Medulla oblongata (tissue), 1 donor: Measurements from ENCODE around the gene WDR88.
"Not testable (repeated sequence)": the region's sequence is repeated elsewhere in the genome, so short reads cannot be mapped to it uniquely, and the experiment has no call there.

Source experiments
- DNase-seq: peaks from one replicate; pipeline ENCODE4 v3.0.0-alpha.2; 2015; ENCODE audit errors: extremely low spot score

The WDR88 gene

GRCh38 chr19:33171222-33171795 is 39.4 kb downstream of the WDR88 start:
- no peak for DNase-seq

- DNase-seq, result no peak
Measured at GRCh38 chr19:33171916-33172359, 40.0 kb downstream of the WDR88 start.

GRCh38 chr19:33174186-33174585 is 42.3 kb downstream of the WDR88 start:
- DNase-seq, result no peak

GRCh38 chr19:33175156-33175782 is 43.4 kb downstream of the WDR88 start:
- no peak for DNase-seq

- no peak for DNase-seq
Measured at GRCh38 chr19:33175886-33176669, 44.2 kb downstream of the WDR88 start.

GRCh38 chr19:33176670-33177416 is 44.9 kb downstream of the WDR88 start:
- peak; percentile 98 for DNase-seq

- DNase-seq, result no peak
Measured at GRCh38 chr19:33177417-33177979, 45.6 kb downstream of the WDR88 start.

- peak; percentile 18 for DNase-seq
Measured at GRCh38 chr19:33186431-33187182, 54.7 kb downstream of the WDR88 start.

- no peak for DNase-seq
Measured at GRCh38 chr19:33187183-33187540, 55.2 kb downstream of the WDR88 start.

GRCh38 chr19:33189453-33189852 is 57.5 kb downstream of the WDR88 start:
- DNase-seq, result no peak

GRCh38 chr19:33191092-33191491 is 59.2 kb downstream of the WDR88 start:
- DNase-seq, result not testable (repeated sequence)

- DNase-seq, result no peak
Measured at GRCh38 chr19:33191501-33191900, 59.6 kb downstream of the WDR88 start.

GRCh38 chr19:33192010-33192409 is 60.1 kb downstream of the WDR88 start:
- DNase-seq, result no peak

GRCh38 chr19:33193269-33193864 is 61.5 kb downstream of the WDR88 start:
- DNase-seq, result no peak

GRCh38 chr19:33193865-33194362 is 62.0 kb downstream of the WDR88 start, which contains the start of gene LRP3:
Gene LRP3 (plus strand): TSS chr19:33194330. CDS start chr19:33194786, 456 bp downstream.
- peak; percentile 52 for DNase-seq

GRCh38 chr19:33194532-33194885 is 62.6 kb downstream of the WDR88 start:
- no peak for DNase-seq

GRCh38 chr19:33194886-33195644 is 63.2 kb downstream of the WDR88 start:
- DNase-seq, result no peak

GRCh38 chr19:33195645-33196347 is 63.9 kb downstream of the WDR88 start:
- DNase-seq, result no peak
